ENCODE measurements around the gene CDK19. TPM values are rescaled to one million over a fixed set of nuclear protein-coding genes. Genes with fewer than 3 reads are reported as not detected.
"Not testable (repeated sequence)": the region's sequence is repeated elsewhere in the genome, so short reads cannot be mapped to it uniquely, and the experiment has no call there.

The CDK19 gene
- total and polyA plus RNA-seq, 2 experiments from 2014 or later, result 5.6 to 11.1 TPM

DNA sequence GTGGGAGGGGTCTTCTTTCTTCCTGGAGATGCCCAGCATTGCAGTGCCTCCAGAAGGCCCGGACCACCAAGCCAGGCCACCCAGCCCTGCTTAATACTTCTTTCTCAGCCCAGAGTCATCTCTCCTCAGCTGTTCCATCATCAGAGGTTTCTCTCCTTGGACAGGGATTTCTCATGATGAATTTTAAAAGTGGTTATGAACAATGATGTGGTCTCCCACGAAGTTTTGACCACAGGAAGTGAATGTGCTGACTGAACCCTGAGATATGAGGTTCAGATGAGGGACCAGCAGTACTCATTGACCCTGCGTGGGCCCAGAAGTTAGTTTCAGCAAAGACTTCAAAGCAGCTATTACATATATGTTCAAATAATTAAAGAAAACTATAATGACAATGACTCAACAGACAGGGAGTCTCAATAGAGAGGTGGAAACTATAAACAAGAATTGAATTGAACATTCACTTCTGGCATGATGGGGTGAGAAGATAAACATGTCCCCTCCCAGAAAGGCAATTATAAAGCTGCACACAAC lies 224.4 kb downstream of the CDK19 start:
- Histone ChIP-seq H3K27me3 (no peaks in the 10 kb centered on the region), H3K36me3 (no peaks in the 10 kb centered on the region), H3K4me1 (ENCODE audit: low read depth) (no peaks in the 10 kb centered on the region), H3K9me3 (ENCODE audit: low read depth) (no peaks in the 10 kb centered on the region), H3K4me3 (no peak overlapping the region), H3K27ac (no peak overlapping the region)
- DNase-seq (ENCODE audit: low read depth in 1 of 2, low spot score in 1 of 2), result peak in 1 of 2 donors; percentile 58
- TF ChIP-seq, protein P1, sequence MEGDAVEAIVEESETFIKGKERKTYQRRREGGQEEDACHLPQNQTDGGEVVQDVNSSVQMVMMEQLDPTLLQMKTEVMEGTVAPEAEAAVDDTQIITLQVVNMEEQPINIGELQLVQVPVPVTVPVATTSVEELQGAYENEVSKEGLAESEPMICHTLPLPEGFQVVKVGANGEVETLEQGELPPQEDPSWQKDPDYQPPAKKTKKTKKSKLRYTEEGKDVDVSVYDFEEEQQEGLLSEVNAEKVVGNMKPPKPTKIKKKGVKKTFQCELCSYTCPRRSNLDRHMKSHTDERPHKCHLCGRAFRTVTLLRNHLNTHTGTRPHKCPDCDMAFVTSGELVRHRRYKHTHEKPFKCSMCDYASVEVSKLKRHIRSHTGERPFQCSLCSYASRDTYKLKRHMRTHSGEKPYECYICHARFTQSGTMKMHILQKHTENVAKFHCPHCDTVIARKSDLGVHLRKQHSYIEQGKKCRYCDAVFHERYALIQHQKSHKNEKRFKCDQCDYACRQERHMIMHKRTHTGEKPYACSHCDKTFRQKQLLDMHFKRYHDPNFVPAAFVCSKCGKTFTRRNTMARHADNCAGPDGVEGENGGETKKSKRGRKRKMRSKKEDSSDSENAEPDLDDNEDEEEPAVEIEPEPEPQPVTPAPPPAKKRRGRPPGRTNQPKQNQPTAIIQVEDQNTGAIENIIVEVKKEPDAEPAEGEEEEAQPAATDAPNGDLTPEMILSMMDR (IDR thresholded peaks at IDR 0.05; ENCODE audit: low read depth, low read length), result no peak

DNA sequence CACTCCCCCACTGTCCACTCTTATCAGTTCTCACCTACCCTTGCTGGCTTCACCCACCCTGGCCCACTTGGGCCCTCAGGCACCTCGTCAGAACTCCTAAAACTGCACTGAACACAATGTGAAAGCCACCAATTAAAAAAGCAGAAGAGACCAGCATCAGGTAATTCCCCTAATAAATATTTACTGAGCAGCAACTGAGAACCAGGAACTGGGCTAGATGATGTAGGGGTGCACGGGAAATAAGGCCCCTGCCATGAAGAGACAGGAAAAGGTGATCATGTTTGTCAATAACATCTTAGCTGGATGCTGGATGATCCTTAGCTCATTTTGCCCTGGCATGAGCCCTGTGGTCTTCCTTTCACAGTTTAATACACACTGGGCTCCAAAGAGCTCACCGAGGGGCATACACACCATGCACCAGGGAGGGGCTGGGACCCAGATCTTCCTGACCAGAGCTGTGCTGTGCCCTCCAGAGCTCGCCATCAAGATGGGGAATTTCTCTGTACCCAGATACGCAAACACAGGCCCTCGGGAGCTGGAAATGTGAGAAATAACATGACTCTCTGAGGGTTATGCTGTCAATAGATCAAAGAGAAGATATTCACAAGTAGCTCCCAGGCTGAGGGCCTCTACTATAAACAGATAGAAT lies 225.3 kb downstream of the CDK19 start:
- TF ChIP-seq, protein P1 (IDR thresholded peaks at IDR 0.05; ENCODE audit: low read depth, low read length), result no peak
- no peaks in the 10 kb centered on the region for H3K36me3 ChIP-seq
- no peak overlapping the region for H3K4me3 ChIP-seq
- no peak for DNase-seq (ENCODE audit: low read depth in 1 of 2, low spot score in 1 of 2)
- H3K27ac ChIP-seq, result no peak overlapping the region
- no peaks in the 10 kb centered on the region for H3K9me3 ChIP-seq (ENCODE audit: low read depth)
- H3K4me1 ChIP-seq (ENCODE audit: low read depth), result no peaks in the 10 kb centered on the region
- H3K27me3 ChIP-seq, result no peaks in the 10 kb centered on the region

DNA sequence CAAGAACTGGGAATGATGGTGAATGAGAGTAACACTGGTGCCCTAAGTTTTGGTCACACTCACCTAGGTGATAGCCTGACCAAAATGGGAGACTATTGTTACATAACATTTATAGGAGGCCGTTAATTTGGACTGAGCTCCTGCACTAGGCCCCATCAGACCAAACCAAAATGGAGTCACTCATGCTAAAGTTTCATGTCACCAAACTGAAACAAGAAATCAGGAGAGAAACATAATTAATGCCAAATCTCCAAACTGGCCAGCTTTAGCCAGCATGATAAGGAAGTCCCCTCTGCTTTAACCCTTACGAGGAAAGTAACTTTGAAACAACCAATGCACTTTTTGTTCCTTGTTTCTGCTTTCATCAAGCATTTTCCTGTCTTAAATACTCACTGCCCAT lies 227.9 kb downstream of the CDK19 start:
- Histone ChIP-seq H3K27ac (no peak overlapping the region), H3K9me3 (ENCODE audit: low read depth) (no peaks in the 10 kb centered on the region), H3K4me3 (no peak overlapping the region), H3K27me3 (no peaks in the 10 kb centered on the region), H3K4me1 (ENCODE audit: low read depth) (no peaks in the 10 kb centered on the region), H3K36me3 (no peaks in the 10 kb centered on the region)
- no peak for DNase-seq (ENCODE audit: low read depth in 1 of 2, low spot score in 1 of 2)
- TF ChIP-seq, protein P1 (IDR thresholded peaks at IDR 0.05; ENCODE audit: low read depth, low read length), result no peak

DNA sequence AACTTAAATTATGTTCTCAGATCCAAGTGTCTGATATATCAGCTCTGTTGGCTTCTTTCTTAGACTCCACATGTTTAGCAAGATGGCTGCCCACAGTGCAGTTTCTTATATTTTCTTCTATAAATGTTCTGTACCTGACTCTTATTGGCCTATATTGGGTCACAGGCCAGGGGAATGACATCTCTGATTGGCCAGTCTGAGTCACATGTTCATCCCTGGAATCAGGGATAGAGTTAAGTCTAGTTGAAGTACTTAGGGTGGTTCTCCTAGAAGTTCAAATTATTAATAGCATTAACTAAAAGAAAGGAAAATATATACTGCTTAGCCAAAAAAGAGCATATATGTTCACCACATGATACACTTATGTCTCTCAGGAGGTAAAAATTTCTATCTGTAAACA lies 233.6 kb downstream of the CDK19 start:
- DNase-seq (ENCODE audit: low read depth in 1 of 2, low spot score in 1 of 2), result no peak
- Histone ChIP-seq H3K27me3 (no peaks in the 10 kb centered on the region), H3K4me1 (ENCODE audit: low read depth) (no peaks in the 10 kb centered on the region), H3K4me3 (no peak overlapping the region), H3K27ac (no peak overlapping the region), H3K9me3 (ENCODE audit: low read depth) (no peaks in the 10 kb centered on the region), H3K36me3 (no peaks in the 10 kb centered on the region)
- TF ChIP-seq, protein P1 (IDR thresholded peaks at IDR 0.05; ENCODE audit: low read depth, low read length), result no peak

DNA sequence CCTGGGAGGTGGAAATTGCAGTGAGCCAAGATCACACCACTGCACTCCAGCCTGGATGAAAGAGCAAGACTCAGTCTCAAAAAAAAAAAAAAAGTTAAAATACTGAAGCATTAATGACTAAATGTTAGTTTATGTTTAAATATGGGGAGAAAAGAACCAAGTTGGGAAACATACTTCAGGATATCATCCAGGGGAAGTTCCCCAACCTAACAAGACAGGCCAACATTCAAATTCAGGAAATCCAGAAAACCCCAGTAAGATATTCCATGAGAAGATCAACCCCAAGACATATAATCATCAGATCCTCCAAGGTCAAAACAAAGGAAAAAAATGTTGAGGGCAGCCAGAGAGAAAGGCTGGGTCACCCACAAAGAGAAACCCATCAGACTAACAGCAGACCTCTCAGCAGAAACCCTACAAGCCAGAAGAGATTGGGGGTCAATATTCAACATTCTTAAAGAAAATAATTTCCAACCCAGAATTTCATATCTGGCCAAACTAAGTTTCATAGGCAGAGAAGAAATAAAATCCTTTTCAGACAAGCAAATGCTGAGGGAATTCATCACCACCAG lies 237.6 kb downstream of the CDK19 start:
- H3K4me1 ChIP-seq (ENCODE audit: low read depth); H3K4me3 ChIP-seq; H3K27me3 ChIP-seq; DNase-seq (ENCODE audit: low read depth in 1 of 2, low spot score in 1 of 2); H3K27ac ChIP-seq; H3K9me3 ChIP-seq (ENCODE audit: low read depth); H3K36me3 ChIP-seq: not testable (repeated sequence)

DNA sequence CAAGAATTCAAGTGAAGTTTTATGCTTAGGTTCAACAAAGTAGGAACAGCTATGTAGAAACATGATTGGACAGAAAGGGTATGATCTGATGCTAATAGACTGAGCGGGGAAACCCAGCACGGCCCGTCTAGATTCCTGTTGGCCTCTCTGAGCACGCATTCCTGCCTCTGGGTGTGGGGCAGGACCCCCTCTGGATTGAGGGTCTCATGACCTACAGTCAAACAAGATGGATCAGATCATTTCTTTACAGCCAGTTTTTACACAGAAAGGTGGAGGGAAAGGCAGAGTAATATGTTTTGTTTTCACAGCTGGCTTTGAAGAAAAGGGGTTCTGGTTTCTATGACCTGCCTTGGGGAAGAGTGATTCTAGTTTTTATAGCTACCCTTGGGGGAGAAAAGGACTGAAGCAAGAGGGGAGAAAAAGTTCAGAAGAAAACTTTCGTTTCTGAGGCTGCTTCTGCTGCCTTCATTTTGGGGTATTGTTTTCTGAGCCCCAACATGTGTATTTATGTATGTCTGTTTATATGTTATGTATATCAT lies 239.3 kb downstream of the CDK19 start:
- Histone ChIP-seq H3K9me3 (ENCODE audit: low read depth) (no peaks in the 10 kb centered on the region), H3K27ac (no peak overlapping the region), H3K4me1 (ENCODE audit: low read depth) (no peaks in the 10 kb centered on the region), H3K36me3 (no peaks in the 10 kb centered on the region), H3K4me3 (no peak overlapping the region), H3K27me3 (no peaks in the 10 kb centered on the region)
- TF ChIP-seq, protein P1 (IDR thresholded peaks at IDR 0.05; ENCODE audit: low read depth, low read length), result no peak
- no peak for DNase-seq (ENCODE audit: low read depth in 1 of 2, low spot score in 1 of 2)

Data from cardiac muscle cell (in vitro differentiated cells and primary cell).